WTC11 (cell line): Measurements from ENCODE around the gene PRF1. TPM values are rescaled to one million over a fixed set of nuclear protein-coding genes. Genes with fewer than 3 reads are reported as not detected.
A peak's percentile ranks its signal among the peaks of the same experiment; 100 is the strongest.

Source experiments
- ATAC-seq: fragments of 200-7000 bp; cut with Tn5 transposase; 2 replicates; pipeline ENCODE4 v1.10.0; 2021; ENCODE audit warnings: mild to moderate bottlenecking, moderate library complexity
- CTCF ChIA-PET: fragments of 300-600 bp; sonication (Branson Sonifier 250); formaldehyde crosslinking; loops from one replicate; lab custom pipeline; 2021; ENCODE audit warnings: antibody characterized with exemption; lab: Charles Lee
- POLR2A ChIA-PET: fragments of 350-600 bp; sonication (Branson Sonifier 250); formaldehyde crosslinking; loops from one replicate; lab custom pipeline; 2021; ENCODE audit warnings: antibody characterized with exemption; lab: Charles Lee
- DNase-seq: peaks from one replicate; pipeline ENCODE4 v3.0.0; 2021; ENCODE audit warnings: low spot score
- H3K27ac Mint-ChIP-seq: 2 replicates; pipeline ENCODE4 v1.8.0; 2021; ENCODE audit warnings: mixed read lengths
- H3K27me3 Mint-ChIP-seq: 2 replicates; pipeline ENCODE4 v1.8.0; 2021; ENCODE audit warnings: low read depth, mild to moderate bottlenecking, moderate library complexity, mixed read lengths
- H3K36me3 Mint-ChIP-seq: 2 replicates; pipeline ENCODE4 v1.8.0; 2021; ENCODE audit warnings: mixed read lengths
- H3K4me1 Mint-ChIP-seq: 2 replicates; pipeline ENCODE4 v1.8.0; 2022; ENCODE audit warnings: mixed read lengths
- H3K4me3 Mint-ChIP-seq: 2 replicates; pipeline ENCODE4 v1.8.0; 2021; ENCODE audit warnings: mild to moderate bottlenecking, moderate library complexity, mixed read lengths
- H3K9me3 Mint-ChIP-seq: 2 replicates; pipeline ENCODE4 v1.8.0; 2021; ENCODE audit warnings: mixed read lengths
- ATF1 ChIP-seq: sonication (generic); formaldehyde crosslinking; IDR thresholded peaks from 2 replicates; pipeline ENCODE4 v1.8.1; 2023; ENCODE audit warnings: mild to moderate bottlenecking, moderate library complexity, missing genetic modification reagents
- ELF4 ChIP-seq: sonication (generic); formaldehyde crosslinking; IDR thresholded peaks from 2 replicates; pipeline ENCODE4 v1.8.1; 2022; ENCODE audit warnings: low read depth, mild to moderate bottlenecking, moderate library complexity, missing genetic modification reagents
- ESRRA ChIP-seq: sonication (generic); formaldehyde crosslinking; IDR thresholded peaks from 2 replicates; pipeline ENCODE4 v1.8.1; 2022; ENCODE audit warnings: mild to moderate bottlenecking, missing genetic modification reagents, borderline replicate concordance
- IRF2 ChIP-seq: sonication (generic); formaldehyde crosslinking; IDR thresholded peaks from 2 replicates; pipeline ENCODE4 v1.8.0; 2022; ENCODE audit warnings: low read depth, missing genetic modification reagents, borderline replicate concordance
- MXD4 ChIP-seq: fragments of 250-450 bp; sonication (Bioruptor Pico); IDR thresholded peaks from 2 replicates; pipeline ENCODE4 v1.8.0; 2021; ENCODE audit warnings: mild to moderate bottlenecking, moderate library complexity, borderline replicate concordance
- OVOL2 ChIP-seq: fragments of 250-450 bp; sonication (Bioruptor Pico); IDR thresholded peaks from 2 replicates; pipeline ENCODE4 v1.9.0; 2021; ENCODE audit warnings: mild to moderate bottlenecking, borderline replicate concordance
- SMAD3 ChIP-seq: sonication (generic); formaldehyde crosslinking; IDR thresholded peaks from 2 replicates; pipeline ENCODE4 v1.8.0; 2022; ENCODE audit warnings: missing genetic modification reagents, mild to moderate bottlenecking, borderline replicate concordance
- ZNF219 ChIP-seq: sonication (generic); formaldehyde crosslinking; IDR thresholded peaks from 2 replicates; pipeline ENCODE4 v1.8.0; 2023; ENCODE audit warnings: missing genetic modification reagents, mild to moderate bottlenecking, borderline replicate concordance
- ZNF396 ChIP-seq: fragments of 250-450 bp; sonication (Bioruptor Pico); IDR thresholded peaks from 2 replicates; pipeline ENCODE4 v1.8.0; 2021; ENCODE audit warnings: mild to moderate bottlenecking, moderate library complexity, borderline replicate concordance
- ZNF416 ChIP-seq: fragments of 250-450 bp; sonication (Bioruptor Pico); IDR thresholded peaks from 2 replicates; pipeline ENCODE4 v1.9.0; 2021; ENCODE audit warnings: mild to moderate bottlenecking, inconsistent platforms
- ZNF671 ChIP-seq: fragments of 250-450 bp; sonication (Bioruptor Pico); IDR thresholded peaks from 2 replicates; pipeline ENCODE4 v1.8.0; 2021; ENCODE audit warnings: mild to moderate bottlenecking
- total RNA-seq: library from RNA; stranded (reverse); gene quantifications from 3 replicates; pipeline ENCODE4 v1.2.3, GENCODE V29; 2021
- TF ChIP-seq, protein P1 (sequence below): sonication (generic); formaldehyde crosslinking; IDR thresholded peaks from 2 replicates; pipeline ENCODE4 v1.8.1; 2022; ENCODE audit warnings: low read depth, mild to moderate bottlenecking, moderate library complexity, missing genetic modification reagents, borderline replicate concordance
- TF ChIP-seq, protein P2 (sequence below): fragments of 200-600 bp; IDR thresholded peaks from 2 replicates; pipeline ENCODE4 v1.8.0; 2022; ENCODE audit warnings: antibody characterized with exemption
- TF ChIP-seq, protein P3 (sequence below): fragments of 250-450 bp; sonication (Bioruptor Pico); IDR thresholded peaks from 2 replicates; pipeline ENCODE4 v1.9.0; 2021; ENCODE audit warnings: mild to moderate bottlenecking
- TF ChIP-seq, protein P4 (sequence below): sonication (generic); formaldehyde crosslinking; IDR thresholded peaks from 2 replicates; pipeline ENCODE4 v1.8.0; 2023; ENCODE audit warnings: missing genetic modification reagents
- TF ChIP-seq, protein P5 (sequence below): sonication (generic); formaldehyde crosslinking; IDR thresholded peaks from 2 replicates; pipeline ENCODE4 v1.8.0; 2022; ENCODE audit warnings: mild to moderate bottlenecking, missing genetic modification reagents

Gene PRF1
- total RNA-seq, 1 experiment from 2014 or later = 0.11 TPM

DNA sequence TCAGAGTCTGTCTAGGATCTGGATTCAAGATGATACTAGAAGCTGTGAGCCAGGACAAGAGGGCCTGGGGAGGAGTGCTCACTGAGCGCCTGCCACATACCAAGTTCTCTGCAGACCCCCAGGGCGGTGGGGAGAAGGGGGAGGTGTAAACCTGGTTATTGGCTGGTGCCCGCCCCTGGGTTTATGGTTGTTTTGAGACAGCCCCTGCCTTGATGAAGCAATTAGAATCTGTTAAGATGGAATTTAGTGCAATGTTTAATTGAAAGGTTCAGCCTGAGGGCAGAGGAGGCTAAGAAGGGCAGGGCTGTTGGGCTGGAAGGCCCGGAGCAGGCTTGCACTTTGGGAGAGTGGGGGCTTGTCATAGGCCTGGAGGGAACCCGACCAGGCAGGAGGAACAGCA lies 42.7 kb downstream of the PRF1 start:
- ATAC-seq (no peak), DNase-seq (peak; percentile 4)
- peaks cover 21% of the 10 kb centered on the region for H3K4me1 Mint-ChIP-seq
- no peak overlapping the region for H3K4me3 Mint-ChIP-seq
- POLR2A ChIA-PET = no interaction called here
- peak overlapping the region; percentile 86; the same call in 1 of the 2 replicates for H3K27ac Mint-ChIP-seq
- no peaks in the 10 kb centered on the region for H3K27me3 Mint-ChIP-seq
- no peaks in the 10 kb centered on the region for H3K9me3 Mint-ChIP-seq
- no peak for TF ChIP-seq MXD4 (CRISPR knock-in tag)
- TF ChIP-seq, all 79 proteins: peak for 0
- CTCF ChIA-PET = interaction anchor here (1.2 to 2.6 kb wide), 7 partner anchors 8 to 330 kb away, joined by 3 to 28 read pairs (median 6); partner anchors contain the start of gene PCBD1
- no peaks in the 10 kb centered on the region for H3K36me3 Mint-ChIP-seq

DNA sequence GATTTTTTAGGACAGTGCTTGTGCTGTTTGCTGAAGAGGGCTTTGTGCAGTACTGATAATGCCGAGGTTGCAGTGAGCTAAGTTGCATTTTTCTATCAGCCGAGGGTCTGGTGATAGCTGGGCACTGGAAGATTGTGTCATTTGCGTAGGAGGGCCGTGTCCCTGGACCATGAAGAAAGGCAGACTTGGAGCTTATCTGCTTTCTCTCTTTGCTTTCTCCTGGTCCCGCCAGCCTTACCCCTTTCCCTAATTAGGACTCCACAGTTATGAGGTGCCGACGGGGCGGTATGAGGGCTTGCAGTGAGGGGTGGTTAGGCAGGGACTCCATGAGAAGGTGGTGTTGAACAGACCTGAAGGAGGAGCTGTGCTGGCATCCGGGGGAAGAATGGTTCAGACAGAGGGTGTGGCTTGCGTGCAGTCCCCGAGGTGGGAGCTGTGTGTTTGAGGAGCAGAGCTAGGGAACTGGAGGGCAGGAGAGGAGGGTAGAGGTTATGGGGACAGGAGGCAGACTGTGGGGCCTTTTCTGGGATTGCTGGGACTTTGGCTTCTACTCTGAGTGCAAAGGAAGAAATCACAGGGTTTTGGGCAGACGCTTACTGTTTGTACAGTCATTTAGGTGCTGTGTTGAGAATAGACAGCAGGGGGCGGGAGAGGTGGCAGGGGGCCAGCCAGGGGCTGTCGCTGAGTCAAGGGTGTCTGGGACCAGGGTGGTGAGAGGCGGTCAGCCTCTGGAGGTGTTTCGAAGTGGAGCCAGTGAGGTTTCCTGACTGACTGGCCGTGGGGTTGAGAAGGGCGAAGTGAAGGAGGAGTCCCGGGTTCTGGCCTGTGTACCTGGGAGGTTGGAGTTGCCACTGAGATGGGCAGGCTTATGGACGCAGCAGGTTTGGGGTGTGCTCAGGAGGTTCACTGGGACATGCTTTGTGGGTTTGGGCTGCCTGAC lies 43.4 kb downstream of the PRF1 start:
- TF ChIP-seq, protein P1, sequence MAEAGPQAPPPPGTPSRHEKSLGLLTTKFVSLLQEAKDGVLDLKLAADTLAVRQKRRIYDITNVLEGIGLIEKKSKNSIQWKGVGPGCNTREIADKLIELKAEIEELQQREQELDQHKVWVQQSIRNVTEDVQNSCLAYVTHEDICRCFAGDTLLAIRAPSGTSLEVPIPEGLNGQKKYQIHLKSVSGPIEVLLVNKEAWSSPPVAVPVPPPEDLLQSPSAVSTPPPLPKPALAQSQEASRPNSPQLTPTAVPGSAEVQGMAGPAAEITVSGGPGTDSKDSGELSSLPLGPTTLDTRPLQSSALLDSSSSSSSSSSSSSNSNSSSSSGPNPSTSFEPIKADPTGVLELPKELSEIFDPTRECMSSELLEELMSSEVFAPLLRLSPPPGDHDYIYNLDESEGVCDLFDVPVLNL (CRISPR knock-in tag) = no peak
- TF ChIP-seq, protein P2, sequence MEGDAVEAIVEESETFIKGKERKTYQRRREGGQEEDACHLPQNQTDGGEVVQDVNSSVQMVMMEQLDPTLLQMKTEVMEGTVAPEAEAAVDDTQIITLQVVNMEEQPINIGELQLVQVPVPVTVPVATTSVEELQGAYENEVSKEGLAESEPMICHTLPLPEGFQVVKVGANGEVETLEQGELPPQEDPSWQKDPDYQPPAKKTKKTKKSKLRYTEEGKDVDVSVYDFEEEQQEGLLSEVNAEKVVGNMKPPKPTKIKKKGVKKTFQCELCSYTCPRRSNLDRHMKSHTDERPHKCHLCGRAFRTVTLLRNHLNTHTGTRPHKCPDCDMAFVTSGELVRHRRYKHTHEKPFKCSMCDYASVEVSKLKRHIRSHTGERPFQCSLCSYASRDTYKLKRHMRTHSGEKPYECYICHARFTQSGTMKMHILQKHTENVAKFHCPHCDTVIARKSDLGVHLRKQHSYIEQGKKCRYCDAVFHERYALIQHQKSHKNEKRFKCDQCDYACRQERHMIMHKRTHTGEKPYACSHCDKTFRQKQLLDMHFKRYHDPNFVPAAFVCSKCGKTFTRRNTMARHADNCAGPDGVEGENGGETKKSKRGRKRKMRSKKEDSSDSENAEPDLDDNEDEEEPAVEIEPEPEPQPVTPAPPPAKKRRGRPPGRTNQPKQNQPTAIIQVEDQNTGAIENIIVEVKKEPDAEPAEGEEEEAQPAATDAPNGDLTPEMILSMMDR = peak; percentile 59

DNA sequence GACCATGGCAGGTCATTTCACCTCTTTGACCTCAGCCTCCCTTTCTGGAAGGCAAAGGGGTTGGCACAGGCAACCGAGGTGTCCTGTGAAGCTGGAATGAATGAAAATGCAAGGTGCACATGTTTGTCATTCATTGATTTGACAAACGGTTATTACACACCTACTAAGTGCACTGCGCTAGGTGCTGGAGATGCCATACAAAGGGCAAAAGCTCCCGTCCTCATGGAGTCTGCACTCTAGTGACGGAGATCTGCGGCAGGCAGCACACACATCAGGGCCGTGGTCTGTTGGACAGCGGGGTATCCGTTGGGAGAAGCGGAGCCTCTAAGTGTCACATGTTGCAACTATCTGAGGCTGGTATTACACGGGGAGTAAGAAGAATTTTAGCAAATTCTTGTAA lies 44.2 kb downstream of the PRF1 start:
- ATAC-seq (no peak), DNase-seq (peak; percentile 8)
- Mint-ChIP-seq H3K36me3 (peaks cover 3% of the 10 kb centered on the region), H3K4me3 (no peak overlapping the region), H3K9me3 (no peaks in the 10 kb centered on the region), H3K27me3 (no peaks in the 10 kb centered on the region), H3K4me1 (peaks cover 21% of the 10 kb centered on the region), H3K27ac (peak overlapping the region; percentile 60; the same call in 1 of the 2 replicates)
- POLR2A ChIA-PET = interaction anchor here (0.6 kb wide), 1 partner anchor 9 kb away, joined by 3 read pairs; no protein-coding TSS in a partner anchor
- TF ChIP-seq ZNF219 (CRISPR knock-in tag) (no peak), IRF2 (CRISPR knock-in tag) (no peak), SMAD3 (CRISPR knock-in tag) (no peak), OVOL2 (CRISPR knock-in tag) (no peak), ZNF671 (CRISPR knock-in tag) (no peak)
- TF ChIP-seq, protein P3, sequence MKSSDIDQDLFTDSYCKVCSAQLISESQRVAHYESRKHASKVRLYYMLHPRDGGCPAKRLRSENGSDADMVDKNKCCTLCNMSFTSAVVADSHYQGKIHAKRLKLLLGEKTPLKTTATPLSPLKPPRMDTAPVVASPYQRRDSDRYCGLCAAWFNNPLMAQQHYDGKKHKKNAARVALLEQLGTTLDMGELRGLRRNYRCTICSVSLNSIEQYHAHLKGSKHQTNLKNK (CRISPR knock-in tag) = no peak
- TF ChIP-seq, protein P4, sequence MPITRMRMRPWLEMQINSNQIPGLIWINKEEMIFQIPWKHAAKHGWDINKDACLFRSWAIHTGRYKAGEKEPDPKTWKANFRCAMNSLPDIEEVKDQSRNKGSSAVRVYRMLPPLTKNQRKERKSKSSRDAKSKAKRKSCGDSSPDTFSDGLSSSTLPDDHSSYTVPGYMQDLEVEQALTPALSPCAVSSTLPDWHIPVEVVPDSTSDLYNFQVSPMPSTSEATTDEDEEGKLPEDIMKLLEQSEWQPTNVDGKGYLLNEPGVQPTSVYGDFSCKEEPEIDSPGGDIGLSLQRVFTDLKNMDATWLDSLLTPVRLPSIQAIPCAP = no peak
- CTCF ChIA-PET = interaction anchor here (0.8 to 2.6 kb wide), 25 partner anchors 9 to 307 kb away, joined by 3 to 28 read pairs (median 5); partner anchors contain the start of gene PRF1

More for the DNA sequence above, 43.4 kb downstream of the PRF1 start:
- DNase-seq (peak; percentile 73), ATAC-seq (peak; percentile 93)
- H3K9me3 Mint-ChIP-seq = no peaks in the 10 kb centered on the region
- peak overlapping the region; percentile 86 for H3K27ac Mint-ChIP-seq
- POLR2A ChIA-PET = interaction anchor here (0.6 kb wide), 1 partner anchor 10 kb away, joined by 3 read pairs; no protein-coding TSS in a partner anchor
- H3K4me1 Mint-ChIP-seq = peaks cover 21% of the 10 kb centered on the region
- no peaks in the 10 kb centered on the region; the same call in 1 of the 2 replicates for H3K36me3 Mint-ChIP-seq
- H3K4me3 Mint-ChIP-seq = no peak overlapping the region
- CTCF ChIA-PET = interaction anchor here (0.5 to 2.6 kb wide), 43 partner anchors 8 to 416 kb away, joined by 3 to 28 read pairs (median 4); partner anchors contain the start of genes PCBD1 and PRF1
- no peaks in the 10 kb centered on the region for H3K27me3 Mint-ChIP-seq

DNA sequence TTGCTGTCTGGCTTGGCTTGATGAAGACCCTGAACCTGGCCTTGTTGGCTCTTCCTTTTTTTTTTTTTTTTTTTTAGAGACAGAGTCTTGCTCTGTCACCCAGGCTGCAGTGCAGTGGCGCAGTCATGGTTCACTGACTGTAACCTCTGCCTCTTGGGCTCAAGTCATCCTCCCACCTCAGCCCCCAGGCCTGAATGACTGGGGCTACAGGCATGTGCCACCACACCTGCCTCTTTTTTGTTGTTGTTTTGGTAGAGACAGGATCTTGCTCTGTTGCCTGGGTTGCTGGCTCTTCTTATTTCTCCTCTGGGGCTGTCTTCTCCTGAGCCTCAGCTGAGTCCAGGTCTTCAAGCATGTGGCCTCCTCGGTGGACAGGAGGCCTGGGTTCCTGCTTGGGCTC lies 44.7 kb downstream of the PRF1 start:
- no peak for ATAC-seq
- Mint-ChIP-seq H3K4me3 (no peak overlapping the region), H3K27ac (peak overlapping the region; percentile 60; the same call in 1 of the 2 replicates), H3K9me3 (no peaks in the 10 kb centered on the region), H3K36me3 (peaks cover 7% of the 10 kb centered on the region), H3K4me1 (peaks cover 21% of the 10 kb centered on the region), H3K27me3 (no peaks in the 10 kb centered on the region)
- DNase-seq = no peak
- POLR2A ChIA-PET = no interaction called here
- CTCF ChIA-PET = interaction anchor here (1.3 to 2.6 kb wide), 5 partner anchors 9 to 196 kb away, joined by 3 to 28 read pairs (median 8); no protein-coding TSS in a partner anchor
- TF ChIP-seq, protein P2 = no peak
- TF ChIP-seq ESRRA (CRISPR knock-in tag) = no peak
- no peak for TF ChIP-seq ATF1 (CRISPR knock-in tag)
- TF ChIP-seq, protein P5, sequence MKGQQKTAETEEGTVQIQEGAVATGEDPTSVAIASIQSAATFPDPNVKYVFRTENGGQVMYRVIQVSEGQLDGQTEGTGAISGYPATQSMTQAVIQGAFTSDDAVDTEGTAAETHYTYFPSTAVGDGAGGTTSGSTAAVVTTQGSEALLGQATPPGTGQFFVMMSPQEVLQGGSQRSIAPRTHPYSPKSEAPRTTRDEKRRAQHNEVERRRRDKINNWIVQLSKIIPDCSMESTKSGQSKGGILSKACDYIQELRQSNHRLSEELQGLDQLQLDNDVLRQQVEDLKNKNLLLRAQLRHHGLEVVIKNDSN = no peak
- TF ChIP-seq ZNF396 (CRISPR knock-in tag) = no peak
- TF ChIP-seq ZNF416 (CRISPR knock-in tag) = no peak
- no peak for TF ChIP-seq ELF4
- TF ChIP-seq, protein P1 (CRISPR knock-in tag) = no peak
- no peak for TF ChIP-seq SMAD3 (CRISPR knock-in tag)
